Measurements from ENCODE around the gene SLC1A1. TPM values are rescaled to one million over a fixed set of nuclear protein-coding genes. Genes with fewer than 3 reads are reported as not detected.

Gene SLC1A1
- total and polyA plus RNA-seq, 2 experiments from 2014 or later = 3.7 to 8.2 TPM

DNA sequence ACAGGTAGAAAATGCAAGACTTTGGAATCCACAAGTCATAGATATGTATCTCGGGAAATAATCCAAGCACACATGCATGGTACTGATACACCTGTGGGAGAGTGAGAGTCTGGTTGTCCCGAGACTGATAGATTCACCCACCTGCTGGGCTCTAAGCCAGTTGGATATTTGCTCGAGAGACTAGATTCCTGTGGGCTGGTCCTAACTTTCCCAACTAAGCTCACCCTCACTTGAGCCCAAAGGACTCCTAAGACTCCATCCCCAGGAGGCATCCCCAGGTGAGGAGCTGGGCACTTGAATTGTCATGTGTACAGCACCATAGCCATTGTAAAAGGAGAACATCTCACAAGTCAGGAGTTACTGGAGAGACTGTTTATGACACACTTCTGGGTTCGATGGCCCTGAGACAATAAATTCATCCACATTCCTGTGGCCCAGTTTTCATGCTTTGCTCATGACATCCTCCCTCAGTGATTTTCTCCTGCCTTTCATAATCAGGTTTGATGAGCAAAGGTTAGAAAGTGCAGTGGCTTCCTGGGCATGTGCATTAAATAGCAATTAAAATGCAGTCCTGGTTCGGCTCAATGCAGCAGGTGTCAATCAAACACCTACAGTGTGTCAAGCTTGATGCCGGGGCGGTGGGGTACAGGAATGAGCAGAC is 18.1 kb downstream of the SLC1A1 start:
- H3K4me2 ChIP-seq = no peak overlapping the region
- H3K79me2 ChIP-seq (replicated peaks; ENCODE audit: insufficient read depth) = no peaks in the 10 kb centered on the region; the same call in 1 of the 2 replicates
- H3K4me3 ChIP-seq = no peak overlapping the region
- H3K27ac ChIP-seq (ENCODE audit: low read depth) = no peak overlapping the region
- H3K27me3 Mint-ChIP-seq (ENCODE audit: insufficient read depth, low read depth, poor library complexity) = no peaks in the 10 kb centered on the region
- no peaks in the 10 kb centered on the region for H3K9me2 ChIP-seq (ENCODE audit: insufficient read depth)
- no peaks in the 10 kb centered on the region for H3K9me3 Mint-ChIP-seq
- no peak overlapping the region for H3K27ac Mint-ChIP-seq
- no peaks in the 10 kb centered on the region for H3K27me3 ChIP-seq (ENCODE audit: insufficient read depth)
- TF ChIP-seq EZH2phosphoT487 (IDR thresholded peaks at IDR 0.05; ENCODE audit: unreplicated experiment) = no peak
- TF ChIP-seq, protein P1, sequence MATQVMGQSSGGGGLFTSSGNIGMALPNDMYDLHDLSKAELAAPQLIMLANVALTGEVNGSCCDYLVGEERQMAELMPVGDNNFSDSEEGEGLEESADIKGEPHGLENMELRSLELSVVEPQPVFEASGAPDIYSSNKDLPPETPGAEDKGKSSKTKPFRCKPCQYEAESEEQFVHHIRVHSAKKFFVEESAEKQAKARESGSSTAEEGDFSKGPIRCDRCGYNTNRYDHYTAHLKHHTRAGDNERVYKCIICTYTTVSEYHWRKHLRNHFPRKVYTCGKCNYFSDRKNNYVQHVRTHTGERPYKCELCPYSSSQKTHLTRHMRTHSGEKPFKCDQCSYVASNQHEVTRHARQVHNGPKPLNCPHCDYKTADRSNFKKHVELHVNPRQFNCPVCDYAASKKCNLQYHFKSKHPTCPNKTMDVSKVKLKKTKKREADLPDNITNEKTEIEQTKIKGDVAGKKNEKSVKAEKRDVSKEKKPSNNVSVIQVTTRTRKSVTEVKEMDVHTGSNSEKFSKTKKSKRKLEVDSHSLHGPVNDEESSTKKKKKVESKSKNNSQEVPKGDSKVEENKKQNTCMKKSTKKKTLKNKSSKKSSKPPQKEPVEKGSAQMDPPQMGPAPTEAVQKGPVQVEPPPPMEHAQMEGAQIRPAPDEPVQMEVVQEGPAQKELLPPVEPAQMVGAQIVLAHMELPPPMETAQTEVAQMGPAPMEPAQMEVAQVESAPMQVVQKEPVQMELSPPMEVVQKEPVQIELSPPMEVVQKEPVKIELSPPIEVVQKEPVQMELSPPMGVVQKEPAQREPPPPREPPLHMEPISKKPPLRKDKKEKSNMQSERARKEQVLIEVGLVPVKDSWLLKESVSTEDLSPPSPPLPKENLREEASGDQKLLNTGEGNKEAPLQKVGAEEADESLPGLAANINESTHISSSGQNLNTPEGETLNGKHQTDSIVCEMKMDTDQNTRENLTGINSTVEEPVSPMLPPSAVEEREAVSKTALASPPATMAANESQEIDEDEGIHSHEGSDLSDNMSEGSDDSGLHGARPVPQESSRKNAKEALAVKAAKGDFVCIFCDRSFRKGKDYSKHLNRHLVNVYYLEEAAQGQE (IDR thresholded peaks at IDR 0.05; ENCODE audit: unreplicated experiment) = no peak
- no peak for TF ChIP-seq EZH2 (IDR thresholded peaks at IDR 0.05; ENCODE audit: low read depth, unreplicated experiment)
- no peak for TF ChIP-seq ZNF331 (CRISPR knock-in tag; IDR thresholded peaks at IDR 0.05; ENCODE audit: low read depth)
- TF ChIP-seq, protein P2, sequence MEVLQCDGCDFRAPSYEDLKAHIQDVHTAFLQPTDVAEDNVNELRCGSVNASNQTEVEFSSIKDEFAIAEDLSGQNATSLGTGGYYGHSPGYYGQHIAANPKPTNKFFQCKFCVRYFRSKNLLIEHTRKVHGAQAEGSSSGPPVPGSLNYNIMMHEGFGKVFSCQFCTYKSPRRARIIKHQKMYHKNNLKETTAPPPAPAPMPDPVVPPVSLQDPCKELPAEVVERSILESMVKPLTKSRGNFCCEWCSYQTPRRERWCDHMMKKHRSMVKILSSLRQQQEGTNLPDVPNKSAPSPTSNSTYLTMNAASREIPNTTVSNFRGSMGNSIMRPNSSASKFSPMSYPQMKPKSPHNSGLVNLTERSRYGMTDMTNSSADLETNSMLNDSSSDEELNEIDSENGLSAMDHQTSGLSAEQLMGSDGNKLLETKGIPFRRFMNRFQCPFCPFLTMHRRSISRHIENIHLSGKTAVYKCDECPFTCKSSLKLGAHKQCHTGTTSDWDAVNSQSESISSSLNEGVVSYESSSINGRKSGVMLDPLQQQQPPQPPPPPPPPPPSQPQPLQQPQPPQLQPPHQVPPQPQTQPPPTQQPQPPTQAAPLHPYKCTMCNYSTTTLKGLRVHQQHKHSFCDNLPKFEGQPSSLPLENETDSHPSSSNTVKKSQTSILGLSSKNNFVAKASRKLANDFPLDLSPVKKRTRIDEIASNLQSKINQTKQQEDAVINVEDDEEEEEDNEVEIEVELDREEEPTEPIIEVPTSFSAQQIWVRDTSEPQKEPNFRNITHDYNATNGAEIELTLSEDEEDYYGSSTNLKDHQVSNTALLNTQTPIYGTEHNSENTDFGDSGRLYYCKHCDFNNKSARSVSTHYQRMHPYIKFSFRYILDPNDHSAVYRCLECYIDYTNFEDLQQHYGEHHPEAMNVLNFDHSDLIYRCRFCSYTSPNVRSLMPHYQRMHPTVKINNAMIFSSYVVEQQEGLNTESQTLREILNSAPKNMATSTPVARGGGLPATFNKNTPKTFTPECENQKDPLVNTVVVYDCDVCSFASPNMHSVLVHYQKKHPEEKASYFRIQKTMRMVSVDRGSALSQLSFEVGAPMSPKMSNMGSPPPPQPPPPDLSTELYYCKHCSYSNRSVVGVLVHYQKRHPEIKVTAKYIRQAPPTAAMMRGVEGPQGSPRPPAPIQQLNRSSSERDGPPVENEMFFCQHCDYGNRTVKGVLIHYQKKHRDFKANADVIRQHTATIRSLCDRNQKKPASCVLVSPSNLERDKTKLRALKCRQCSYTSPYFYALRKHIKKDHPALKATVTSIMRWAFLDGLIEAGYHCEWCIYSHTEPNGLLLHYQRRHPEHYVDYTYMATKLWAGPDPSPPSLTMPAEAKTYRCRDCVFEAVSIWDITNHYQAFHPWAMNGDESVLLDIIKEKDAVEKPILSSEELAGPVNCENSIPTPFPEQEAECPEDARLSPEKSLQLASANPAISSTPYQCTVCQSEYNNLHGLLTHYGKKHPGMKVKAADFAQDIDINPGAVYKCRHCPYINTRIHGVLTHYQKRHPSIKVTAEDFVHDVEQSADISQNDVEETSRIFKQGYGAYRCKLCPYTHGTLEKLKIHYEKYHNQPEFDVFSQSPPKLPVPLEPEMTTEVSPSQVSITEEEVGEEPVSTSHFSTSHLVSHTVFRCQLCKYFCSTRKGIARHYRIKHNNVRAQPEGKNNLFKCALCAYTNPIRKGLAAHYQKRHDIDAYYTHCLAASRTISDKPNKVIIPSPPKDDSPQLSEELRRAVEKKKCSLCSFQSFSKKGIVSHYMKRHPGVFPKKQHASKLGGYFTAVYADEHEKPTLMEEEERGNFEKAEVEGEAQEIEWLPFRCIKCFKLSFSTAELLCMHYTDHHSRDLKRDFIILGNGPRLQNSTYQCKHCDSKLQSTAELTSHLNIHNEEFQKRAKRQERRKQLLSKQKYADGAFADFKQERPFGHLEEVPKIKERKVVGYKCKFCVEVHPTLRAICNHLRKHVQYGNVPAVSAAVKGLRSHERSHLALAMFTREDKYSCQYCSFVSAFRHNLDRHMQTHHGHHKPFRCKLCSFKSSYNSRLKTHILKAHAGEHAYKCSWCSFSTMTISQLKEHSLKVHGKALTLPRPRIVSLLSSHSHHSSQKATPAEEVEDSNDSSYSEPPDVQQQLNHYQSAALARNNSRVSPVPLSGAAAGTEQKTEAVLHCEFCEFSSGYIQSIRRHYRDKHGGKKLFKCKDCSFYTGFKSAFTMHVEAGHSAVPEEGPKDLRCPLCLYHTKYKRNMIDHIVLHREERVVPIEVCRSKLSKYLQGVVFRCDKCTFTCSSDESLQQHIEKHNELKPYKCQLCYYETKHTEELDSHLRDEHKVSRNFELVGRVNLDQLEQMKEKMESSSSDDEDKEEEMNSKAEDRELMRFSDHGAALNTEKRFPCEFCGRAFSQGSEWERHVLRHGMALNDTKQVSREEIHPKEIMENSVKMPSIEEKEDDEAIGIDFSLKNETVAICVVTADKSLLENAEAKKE (CRISPR knock-in tag; IDR thresholded peaks at IDR 0.05) = no peak
- no peak for TF ChIP-seq POLR2AphosphoS5 (IDR thresholded peaks at IDR 0.05; ENCODE audit: low read depth)
- H3K4me3 Mint-ChIP-seq = no peak overlapping the region
- no peaks in the 10 kb centered on the region for H3K36me3 ChIP-seq (ENCODE audit: insufficient read depth)
- H3F3A ChIP-seq (replicated peaks; ENCODE audit: low read depth) = no peaks in the 10 kb centered on the region
- no peak overlapping the region for H2AFZ ChIP-seq
- peaks cover 13% of the 10 kb centered on the region for H3K4me1 Mint-ChIP-seq
- no peaks in the 10 kb centered on the region for H3K36me3 Mint-ChIP-seq (ENCODE audit: low read depth)
- DNase-seq (ENCODE audit: low spot score) (no peak), ATAC-seq (no peak)
- no peaks in the 10 kb centered on the region; the same call in 1 of the 2 replicates for H4K20me1 ChIP-seq (replicated peaks; ENCODE audit: insufficient read depth)
- peaks cover 1% of the 10 kb centered on the region; the same call in 1 of the 2 replicates for H3K4me1 ChIP-seq (ENCODE audit: insufficient read depth)
